VCaP (cell line): Measurements from ENCODE around the gene TEX12.

Source experiments
- H3K27ac ChIP-seq: fragments of 450-650 bp; 2 replicates; pipeline ENCODE4 v1.5.1; 2017
- TF ChIP-seq, protein P1 (sequence below): fragments of 450-650 bp; conservative IDR thresholded peaks from 2 replicates; pipeline ENCODE4 v1.5.1; 2017; ENCODE audit warnings: mild to moderate bottlenecking, moderate library complexity

Gene TEX12, protein sequence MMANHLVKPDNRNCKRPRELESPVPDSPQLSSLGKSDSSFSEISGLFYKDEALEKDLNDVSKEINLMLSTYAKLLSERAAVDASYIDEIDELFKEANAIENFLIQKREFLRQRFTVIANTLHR

GRCh38 chr11:112167145-112167544 is at the start of gene TEX12:
TSS of gene TEX12 (plus strand) at chr11:112167372. CDS start at chr11:112169269, 1,897 bp downstream.
- no peak within 1 kb of the TSS for H3K27ac ChIP-seq
- TF ChIP-seq, protein P1, sequence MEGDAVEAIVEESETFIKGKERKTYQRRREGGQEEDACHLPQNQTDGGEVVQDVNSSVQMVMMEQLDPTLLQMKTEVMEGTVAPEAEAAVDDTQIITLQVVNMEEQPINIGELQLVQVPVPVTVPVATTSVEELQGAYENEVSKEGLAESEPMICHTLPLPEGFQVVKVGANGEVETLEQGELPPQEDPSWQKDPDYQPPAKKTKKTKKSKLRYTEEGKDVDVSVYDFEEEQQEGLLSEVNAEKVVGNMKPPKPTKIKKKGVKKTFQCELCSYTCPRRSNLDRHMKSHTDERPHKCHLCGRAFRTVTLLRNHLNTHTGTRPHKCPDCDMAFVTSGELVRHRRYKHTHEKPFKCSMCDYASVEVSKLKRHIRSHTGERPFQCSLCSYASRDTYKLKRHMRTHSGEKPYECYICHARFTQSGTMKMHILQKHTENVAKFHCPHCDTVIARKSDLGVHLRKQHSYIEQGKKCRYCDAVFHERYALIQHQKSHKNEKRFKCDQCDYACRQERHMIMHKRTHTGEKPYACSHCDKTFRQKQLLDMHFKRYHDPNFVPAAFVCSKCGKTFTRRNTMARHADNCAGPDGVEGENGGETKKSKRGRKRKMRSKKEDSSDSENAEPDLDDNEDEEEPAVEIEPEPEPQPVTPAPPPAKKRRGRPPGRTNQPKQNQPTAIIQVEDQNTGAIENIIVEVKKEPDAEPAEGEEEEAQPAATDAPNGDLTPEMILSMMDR: no peak

GRCh38 chr11:112118176-112118575 is 49.0 kb upstream of the TEX12 start:
- H3K27ac ChIP-seq: no peak overlapping the region
- TF ChIP-seq, protein P1: no peak

DNA sequence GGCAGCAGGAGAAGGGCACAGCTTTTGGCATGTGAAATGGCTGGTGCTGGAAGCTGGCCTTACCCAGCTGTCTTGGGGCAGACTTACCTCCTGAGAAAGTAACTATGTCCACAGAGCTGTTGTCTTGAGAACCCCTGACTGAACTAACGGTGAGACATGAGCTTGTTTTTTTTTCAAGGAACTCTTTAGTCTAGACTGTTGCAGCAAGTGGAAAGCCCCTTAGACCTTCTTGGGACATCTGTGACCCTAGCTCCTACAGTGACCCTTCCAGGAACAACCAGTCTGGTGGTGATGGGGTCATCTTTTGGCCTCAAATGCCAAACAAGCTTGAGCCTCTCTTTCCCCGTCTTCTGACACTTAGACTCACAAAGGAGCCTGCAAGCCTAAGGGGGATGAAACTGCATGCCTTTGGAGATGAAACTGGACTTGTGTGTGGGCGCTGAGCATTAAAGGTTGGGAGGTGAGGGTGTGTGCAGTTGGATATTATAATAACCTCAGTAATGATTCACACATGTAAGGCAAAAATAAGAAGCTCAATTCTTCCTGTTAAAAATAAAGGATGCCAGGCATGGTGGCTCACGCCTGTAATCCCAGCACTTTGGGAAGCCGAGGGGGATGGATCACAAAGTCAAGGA is 45.1 kb upstream of the TEX12 start:
- H3K27ac ChIP-seq: no peak overlapping the region
- TF ChIP-seq, protein P1: no peak

DNA sequence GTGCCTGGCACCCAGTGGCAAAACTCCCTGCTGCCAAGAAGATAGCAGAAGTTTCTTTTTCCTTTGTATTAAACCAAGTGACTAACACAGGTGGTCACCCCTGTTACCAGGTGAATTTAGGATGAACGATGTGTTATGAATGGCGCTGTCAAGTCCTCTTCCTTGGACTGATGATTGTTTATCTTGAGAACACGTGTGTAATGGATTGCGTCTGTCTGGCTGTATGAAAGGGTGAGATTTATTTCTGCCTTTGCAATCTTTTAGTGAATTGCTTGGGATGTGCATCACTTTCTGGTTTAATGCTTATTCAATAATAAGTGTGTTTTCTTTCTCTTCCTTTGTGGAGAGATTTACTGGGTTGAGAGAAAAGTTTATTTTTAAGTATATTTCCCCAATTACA is 44.0 kb upstream of the TEX12 start:
- TF ChIP-seq, protein P1: no peak

DNA sequence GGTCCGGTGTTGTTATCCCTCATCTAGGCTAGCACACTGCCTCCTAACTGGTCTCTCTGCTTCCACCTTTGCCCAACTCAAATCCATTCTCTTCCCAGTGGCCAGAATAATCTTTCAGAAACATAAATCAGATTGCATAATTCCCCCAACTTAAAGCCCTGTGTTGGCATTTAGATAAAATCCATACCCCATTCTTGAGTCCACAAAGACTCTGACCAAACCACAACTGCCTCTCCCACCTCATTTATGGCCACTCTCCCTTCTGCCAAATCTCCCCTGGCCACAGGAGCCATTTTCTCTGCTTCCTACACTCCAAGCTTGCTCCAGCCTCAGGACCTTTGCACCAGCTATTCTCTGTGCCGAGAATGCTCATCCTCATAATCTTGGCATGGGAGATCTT is 40.1 kb upstream of the TEX12 start:
- H3K27ac ChIP-seq: no peak overlapping the region
- TF ChIP-seq, protein P1: no peak

More for the DNA sequence above, 44.0 kb upstream of the TEX12 start:
- H3K27ac ChIP-seq: no peak overlapping the region

DNA sequence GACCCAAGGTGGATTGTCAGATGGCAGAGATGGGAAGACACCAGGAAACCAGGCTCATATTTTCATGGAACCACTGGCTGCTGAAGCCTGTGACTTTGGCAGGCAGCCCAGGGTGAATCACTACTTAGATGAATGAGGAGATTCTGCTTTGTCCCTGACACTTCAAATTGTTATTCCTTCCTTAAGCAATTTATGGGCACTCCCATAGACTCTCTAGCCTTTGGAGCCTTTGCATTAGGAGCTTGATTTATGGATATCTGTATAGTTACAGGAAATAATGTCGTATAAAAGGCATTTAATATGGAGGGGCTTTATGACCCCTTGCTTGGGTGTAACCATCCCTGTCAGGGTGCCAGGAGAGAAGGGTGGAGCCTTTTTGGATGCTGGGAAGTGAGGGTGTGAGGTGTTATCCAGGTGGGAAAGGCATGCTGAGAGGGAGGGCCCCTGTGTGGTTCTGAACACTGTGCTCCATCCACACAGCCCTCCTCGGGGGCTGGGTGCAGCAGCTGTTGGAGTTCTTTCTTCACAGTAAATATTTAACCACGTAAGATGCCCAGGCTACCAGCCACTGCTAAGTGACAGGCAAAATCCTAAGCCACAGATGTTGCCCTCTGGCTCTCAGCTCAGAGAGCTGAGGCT is 38.6 kb upstream of the TEX12 start:
- TF ChIP-seq, protein P1: no peak
- H3K27ac ChIP-seq: no peak overlapping the region

DNA sequence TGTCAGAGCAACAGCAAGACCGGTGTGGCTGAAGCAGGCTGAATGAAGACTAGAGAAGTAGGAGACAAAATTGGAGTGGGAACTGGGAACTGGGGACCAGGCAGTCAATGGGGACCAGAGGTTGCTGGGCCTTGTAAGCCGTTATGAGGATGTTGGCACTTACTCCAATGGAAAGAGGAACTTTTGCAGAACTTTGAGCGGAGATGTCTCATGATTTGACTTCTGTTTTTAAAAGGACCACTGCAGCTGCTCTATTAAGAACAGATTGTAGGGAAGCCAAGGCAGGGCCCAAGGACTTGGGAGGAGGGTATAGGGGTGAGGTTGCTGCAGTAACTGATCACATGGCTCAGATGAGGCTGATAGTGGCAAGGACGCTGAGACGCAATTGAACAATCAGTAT is 37.5 kb upstream of the TEX12 start:
- TF ChIP-seq, protein P1: no peak
- no peak overlapping the region for H3K27ac ChIP-seq
